Fibroblast of pulmonary artery (primary cell): ENCODE data around the gene MMEL1.
"Not testable (repeated sequence)": the region's sequence is repeated elsewhere in the genome, so short reads cannot be mapped to it uniquely, and the experiment has no call there.

Experiments used
- DNase-seq: peaks from one replicate; pipeline ENCODE4 v3.0.0-alpha.2; 2010; ENCODE audit warnings: low read depth
- H3K4me3 ChIP-seq: replicated peaks from 2 replicates; pipeline ENCODE4 v1.5.1; 2011; ENCODE audit warnings: low read depth, mild to moderate bottlenecking, control low read depth, low read length, moderate library complexity
- TF ChIP-seq, protein P1 (sequence below): IDR thresholded peaks from 2 replicates; pipeline ENCODE4 v1.5.1; 2011; ENCODE audit warnings: mild to moderate bottlenecking, control low read depth, low read length, inconsistent platforms; ENCODE audit errors: missing control alignments

MMEL1 gene

GRCh38 chr1:2573250-2573920 lies 59.4 kb downstream of the MMEL1 start:
- no peak for DNase-seq
- TF ChIP-seq, protein P1, sequence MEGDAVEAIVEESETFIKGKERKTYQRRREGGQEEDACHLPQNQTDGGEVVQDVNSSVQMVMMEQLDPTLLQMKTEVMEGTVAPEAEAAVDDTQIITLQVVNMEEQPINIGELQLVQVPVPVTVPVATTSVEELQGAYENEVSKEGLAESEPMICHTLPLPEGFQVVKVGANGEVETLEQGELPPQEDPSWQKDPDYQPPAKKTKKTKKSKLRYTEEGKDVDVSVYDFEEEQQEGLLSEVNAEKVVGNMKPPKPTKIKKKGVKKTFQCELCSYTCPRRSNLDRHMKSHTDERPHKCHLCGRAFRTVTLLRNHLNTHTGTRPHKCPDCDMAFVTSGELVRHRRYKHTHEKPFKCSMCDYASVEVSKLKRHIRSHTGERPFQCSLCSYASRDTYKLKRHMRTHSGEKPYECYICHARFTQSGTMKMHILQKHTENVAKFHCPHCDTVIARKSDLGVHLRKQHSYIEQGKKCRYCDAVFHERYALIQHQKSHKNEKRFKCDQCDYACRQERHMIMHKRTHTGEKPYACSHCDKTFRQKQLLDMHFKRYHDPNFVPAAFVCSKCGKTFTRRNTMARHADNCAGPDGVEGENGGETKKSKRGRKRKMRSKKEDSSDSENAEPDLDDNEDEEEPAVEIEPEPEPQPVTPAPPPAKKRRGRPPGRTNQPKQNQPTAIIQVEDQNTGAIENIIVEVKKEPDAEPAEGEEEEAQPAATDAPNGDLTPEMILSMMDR = no peak
- no peak overlapping the region for H3K4me3 ChIP-seq

DNA sequence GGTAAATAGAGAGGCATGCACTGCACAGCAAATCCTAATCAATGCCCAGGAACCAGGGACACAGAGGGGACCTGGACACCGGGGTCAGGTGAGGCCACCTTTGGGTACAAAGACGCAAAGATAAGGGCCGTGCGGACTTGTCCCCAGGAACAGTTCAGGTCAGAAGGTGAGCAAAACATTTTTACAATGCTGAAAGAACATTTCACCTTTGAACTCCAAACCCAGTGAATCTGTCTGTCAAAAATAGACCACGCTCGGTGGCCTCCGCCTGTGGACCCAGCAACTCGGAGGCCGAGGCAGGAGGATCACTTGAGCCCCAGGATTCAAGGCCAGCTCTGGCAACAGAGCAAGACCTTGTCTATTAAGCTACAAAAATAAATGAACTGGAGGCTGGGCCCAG lies 61.5 kb downstream of the MMEL1 start:
- no peak overlapping the region for H3K4me3 ChIP-seq
- DNase-seq = no peak
- TF ChIP-seq, protein P1 = no peak

GRCh38 chr1:2570332-2570731 lies 62.5 kb downstream of the MMEL1 start:
- no peak overlapping the region for H3K4me3 ChIP-seq
- TF ChIP-seq, protein P1 = no peak
- DNase-seq = no peak

- H3K4me3 ChIP-seq, DNase-seq: not testable (repeated sequence)
These were observed 63.1 kb downstream of the MMEL1 start for GRCh38 chr1:2569703-2570102.

- TF ChIP-seq, protein P1 = no peak
- no peak for DNase-seq
- H3K4me3 ChIP-seq = no peak overlapping the region
These were observed 63.8 kb downstream of the MMEL1 start for GRCh38 chr1:2569060-2569459.

DNA sequence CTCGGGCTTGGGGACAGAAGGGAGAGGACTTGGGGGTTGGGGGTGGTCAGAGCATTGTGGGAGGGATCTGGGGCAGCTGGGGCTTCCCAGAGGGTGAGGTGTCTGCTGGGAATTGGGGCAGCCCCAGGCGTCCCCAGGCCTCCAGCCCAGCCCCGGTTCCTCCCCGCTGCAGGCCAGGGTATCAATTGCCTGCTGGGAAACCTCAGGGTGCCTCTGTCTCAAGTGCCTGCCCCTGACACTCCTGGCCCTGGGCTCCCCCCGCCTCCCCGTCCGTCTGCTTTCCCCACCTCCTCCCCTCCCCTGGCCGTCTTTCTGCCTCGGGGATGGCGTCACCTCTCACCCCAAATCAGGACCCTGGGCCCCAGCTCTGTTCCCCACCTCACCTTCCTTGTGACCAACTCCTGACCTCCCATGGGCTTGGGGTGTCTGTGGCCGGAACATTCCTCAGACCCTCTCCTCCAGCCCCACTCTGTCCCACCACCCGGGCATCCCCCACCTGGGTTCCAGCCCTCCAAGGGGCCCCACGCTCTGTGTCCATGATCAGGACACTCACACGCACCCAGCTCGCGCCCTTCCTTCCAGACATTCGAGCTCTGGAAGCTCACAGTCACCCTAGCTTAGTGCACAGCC lies 64.5 kb downstream of the MMEL1 start:
- DNase-seq, H3K4me3 ChIP-seq: not testable (repeated sequence)

- no peak for DNase-seq
- TF ChIP-seq, protein P1 = no peak
- H3K4me3 ChIP-seq = no peak overlapping the region
These were observed 65.6 kb downstream of the MMEL1 start for GRCh38 chr1:2567083-2567679.
